Measurements from ENCODE around the gene RIMBP2.

The RIMBP2 gene

DNA sequence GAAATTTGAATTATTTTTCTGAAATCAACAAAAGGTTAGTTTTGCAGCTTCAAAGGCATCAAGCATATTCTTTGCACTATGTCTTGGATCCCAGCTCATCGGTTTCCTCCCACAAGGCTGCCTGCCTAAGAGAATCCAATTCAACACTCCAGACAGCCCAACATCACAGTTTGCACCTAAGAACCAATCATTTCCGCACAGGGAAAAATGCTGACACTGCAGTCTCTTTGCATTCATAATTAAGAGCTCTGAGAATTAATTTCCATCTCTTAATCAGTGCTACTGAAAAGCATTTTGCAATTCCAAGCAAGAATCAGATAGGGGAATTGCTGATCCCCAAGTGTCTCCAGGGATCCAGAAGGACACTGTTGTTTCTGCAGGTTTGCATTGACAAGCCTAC lies 202.5 kb downstream of the RIMBP2 start:
- no peak for DNase-seq (ENCODE audit: low read depth in 2 of 2, low spot score in 1 of 2)

DNA sequence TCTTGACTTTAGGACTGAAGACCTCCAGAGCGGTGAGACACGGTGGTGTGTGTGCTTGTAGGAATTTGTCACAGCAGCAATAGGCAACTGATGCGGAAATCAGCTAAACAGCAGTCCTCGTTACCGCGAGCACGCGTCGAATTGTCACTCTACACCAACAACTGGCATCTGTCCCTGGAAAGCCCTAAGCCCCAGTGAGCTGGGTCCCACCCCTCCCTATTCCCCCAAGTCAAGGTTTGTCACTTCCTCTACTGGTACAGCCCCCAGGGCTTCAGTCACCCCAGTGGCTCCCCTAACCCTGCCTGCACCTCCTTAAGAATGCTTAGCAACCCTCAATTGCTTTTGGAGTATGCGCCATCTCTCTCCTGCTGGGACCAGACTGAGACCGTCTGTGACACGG lies 204.8 kb downstream of the RIMBP2 start:
- no peak for DNase-seq (ENCODE audit: low read depth in 2 of 2, low spot score in 1 of 2)

DNA sequence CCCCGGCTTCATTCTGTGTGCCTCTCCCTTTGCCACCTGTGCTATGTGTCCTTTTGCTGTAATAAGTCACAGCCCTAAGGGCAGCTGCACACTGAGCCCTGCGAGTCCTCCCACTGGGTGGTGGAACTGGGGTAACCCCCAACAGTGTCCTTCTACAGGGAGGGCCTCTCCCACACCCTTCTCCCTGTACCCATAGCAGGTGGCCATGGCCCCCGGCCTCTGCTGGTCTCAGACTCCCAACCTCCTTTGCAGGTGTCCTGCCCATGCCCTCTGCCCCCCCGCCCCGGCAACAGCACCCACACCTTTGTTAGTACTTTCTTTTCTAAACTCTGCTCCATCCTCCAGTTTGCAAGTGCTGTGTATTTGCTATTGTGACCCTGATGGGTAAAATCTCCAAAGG lies 206.6 kb downstream of the RIMBP2 start:
- no peak for DNase-seq (ENCODE audit: low read depth in 2 of 2, low spot score in 1 of 2)

- no peak for DNase-seq (ENCODE audit: low read depth in 2 of 2, low spot score in 1 of 2)
Measured at GRCh38 chr12:130508847-130509246, 207.3 kb downstream of the RIMBP2 start.

- DNase-seq (ENCODE audit: low read depth in 2 of 2, low spot score in 1 of 2) = no peak
Measured at GRCh38 chr12:130508318-130508717, 207.8 kb downstream of the RIMBP2 start.

DNA sequence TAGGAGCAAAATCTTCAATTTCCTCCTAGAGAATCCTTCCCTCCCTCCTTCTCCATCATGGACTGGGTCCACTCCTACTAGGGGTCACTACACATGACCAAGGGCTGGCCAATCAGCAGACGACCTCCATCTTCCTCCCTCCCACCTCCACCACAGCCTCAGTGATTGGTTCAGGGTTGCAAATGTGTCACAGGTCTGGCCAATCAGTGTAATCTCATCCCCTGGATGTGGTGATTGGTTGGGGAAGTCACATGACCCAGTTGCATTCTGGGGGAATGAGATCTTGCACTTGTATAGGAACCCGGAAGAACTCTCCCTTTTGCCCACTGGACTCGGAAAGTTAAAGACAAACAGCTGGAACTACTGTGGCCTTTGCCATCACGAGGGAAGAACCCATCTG lies 209.3 kb downstream of the RIMBP2 start:
- DNase-seq (ENCODE audit: low read depth in 2 of 2, low spot score in 1 of 2) = no peak

DNA sequence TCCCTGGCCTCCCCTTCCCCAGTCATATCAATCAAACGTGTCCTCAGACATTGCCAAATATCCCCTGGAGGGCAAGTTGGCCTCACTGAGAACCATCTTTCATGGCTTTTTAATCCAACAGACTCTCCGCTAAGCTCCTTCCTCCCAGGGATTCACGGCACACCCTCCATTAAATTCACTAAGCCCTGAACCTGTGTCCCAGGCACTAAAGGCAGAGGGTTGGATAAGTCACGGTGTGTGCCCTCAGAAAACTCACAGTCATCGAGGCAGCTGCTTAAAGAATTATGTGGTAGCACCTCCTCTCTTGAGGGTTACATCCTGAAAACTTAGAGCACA lies 211.3 kb downstream of the RIMBP2 start:
- DNase-seq (ENCODE audit: low read depth in 2 of 2, low spot score in 1 of 2) = no peak

- no peak for DNase-seq (ENCODE audit: low read depth in 2 of 2, low spot score in 1 of 2)
Measured at GRCh38 chr12:130504110-130504839, 211.8 kb downstream of the RIMBP2 start.

DNA sequence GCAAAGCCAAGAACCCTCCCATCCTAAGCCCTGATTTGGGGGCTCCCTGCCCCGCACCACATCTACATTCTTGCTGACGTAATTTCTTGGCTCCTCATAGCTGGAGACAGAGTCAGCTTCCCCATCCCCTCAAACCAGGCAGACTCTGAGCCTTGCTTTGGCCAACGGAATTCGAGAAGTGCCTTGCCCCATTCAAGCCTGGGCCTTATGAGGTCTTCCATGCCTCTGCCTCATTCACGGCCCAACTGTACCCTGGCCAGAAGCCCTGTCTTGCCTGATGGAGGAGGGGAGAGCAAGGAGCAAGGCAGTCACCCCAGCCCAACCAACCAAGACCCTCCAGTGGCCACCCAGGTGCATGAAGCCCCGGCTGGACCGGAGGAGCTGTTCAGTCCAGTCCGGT lies 214.3 kb downstream of the RIMBP2 start:
- no peak for DNase-seq (ENCODE audit: low read depth in 2 of 2, low spot score in 1 of 2)

DNA sequence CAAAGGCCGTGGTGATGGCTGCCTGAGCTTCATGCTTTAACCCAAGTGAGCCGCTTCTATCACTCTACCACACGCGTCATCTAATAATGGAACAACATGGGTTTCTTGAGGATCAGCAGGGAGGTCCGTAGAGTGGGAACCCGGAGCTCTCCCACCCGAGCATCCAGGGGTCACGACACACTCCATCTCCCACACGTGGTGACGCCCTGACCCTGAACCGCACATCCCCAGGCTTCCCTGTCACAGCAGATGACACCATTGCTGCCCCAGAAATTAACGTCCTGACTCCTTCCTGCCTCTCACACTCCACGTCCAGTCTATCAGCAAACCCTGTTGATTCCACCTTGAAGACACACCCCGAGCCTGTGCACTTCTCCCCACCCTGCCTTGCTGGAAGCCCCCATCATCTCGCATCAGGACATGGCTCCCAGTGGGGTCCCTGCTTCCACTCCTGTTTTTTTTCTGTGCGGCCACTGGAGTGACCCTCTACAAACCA lies 215.2 kb downstream of the RIMBP2 start:
- DNase-seq (ENCODE audit: low read depth in 2 of 2, low spot score in 1 of 2) = no peak

- no peak for DNase-seq (ENCODE audit: low read depth in 2 of 2, low spot score in 1 of 2)
Measured at GRCh38 chr12:130499474-130499873, 216.6 kb downstream of the RIMBP2 start.

GRCh38 chr12:130498589-130499385 lies 217.3 kb downstream of the RIMBP2 start:
- DNase-seq (ENCODE audit: low read depth in 2 of 2, low spot score in 1 of 2) = no peak

DNA sequence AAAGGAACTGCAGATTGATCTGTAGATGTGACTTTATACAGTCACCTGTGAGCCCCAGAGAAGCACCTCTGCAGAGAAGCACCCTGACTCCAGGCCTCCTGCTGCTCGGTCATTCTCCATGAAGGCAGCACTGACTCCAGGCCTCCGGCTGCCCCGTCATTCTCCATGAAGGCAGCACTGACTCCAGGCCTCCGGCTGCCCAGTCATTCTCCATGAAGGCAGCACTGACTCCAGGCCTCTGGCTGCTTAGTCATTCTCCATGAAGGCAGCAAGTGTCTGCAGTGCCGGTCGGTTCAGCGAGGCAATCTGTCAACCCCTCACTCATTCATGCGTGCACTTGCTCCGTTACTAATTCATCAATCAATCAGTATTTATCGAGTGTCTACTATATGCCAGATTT lies 218.1 kb downstream of the RIMBP2 start:
- no peak for DNase-seq (ENCODE audit: low read depth in 2 of 2, low spot score in 1 of 2)

- no peak for DNase-seq (ENCODE audit: low read depth in 2 of 2, low spot score in 1 of 2)
Measured at GRCh38 chr12:130497321-130497720, 218.8 kb downstream of the RIMBP2 start.

DNA sequence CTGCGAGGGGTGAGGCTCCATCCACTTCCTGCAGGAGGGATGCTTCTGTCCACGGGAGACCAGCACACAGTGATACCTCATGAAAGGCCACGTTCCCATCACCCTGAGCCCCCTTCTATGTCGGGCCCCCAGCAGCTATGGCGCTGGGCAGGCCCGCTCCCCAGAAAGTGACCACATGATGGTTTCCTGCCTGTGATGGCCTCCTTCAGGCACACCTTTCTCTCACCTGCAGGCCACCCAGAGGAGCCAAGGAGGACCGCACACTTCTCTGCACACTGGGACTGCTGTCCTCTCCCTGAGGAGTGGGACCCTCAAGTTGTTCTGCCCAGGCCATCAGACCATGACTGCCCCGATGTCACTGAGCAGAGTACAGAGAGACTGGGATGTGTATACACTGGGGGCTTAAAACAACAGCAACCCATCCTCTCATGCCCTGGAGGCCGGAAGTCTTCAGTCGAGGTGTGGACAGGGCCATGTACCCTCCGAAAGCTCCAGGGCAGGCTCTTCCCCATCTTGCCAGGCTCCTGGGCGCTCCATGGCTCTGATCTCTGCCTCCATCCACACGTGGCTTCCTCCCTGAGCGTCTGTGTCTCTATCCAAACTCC lies 219.5 kb downstream of the RIMBP2 start:
- no peak for DNase-seq (ENCODE audit: low read depth in 2 of 2, low spot score in 1 of 2)

DNA sequence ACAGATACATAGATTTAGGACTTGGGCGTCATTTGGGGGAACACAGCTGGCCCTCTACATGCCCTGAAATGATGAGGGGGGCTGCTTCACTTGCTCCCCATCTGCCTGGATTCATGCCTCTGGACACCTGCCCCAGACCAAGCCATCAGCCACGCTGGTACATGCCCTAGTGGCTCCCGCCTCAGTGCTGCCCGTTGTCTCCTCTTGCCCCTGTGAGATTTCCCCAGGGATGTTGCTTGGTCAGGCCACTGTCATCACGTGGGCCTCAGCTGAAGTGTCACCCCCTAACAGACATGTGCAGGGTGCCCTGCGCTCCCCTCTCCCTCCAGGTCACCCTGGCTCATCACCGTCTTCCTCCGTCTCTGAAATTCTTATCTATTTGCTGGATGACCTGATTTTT lies 220.9 kb downstream of the RIMBP2 start:
- no peak for DNase-seq (ENCODE audit: low read depth in 2 of 2, low spot score in 1 of 2)

- DNase-seq (ENCODE audit: low read depth in 2 of 2, low spot score in 1 of 2) = no peak
Measured at GRCh38 chr12:130494736-130495135, 221.4 kb downstream of the RIMBP2 start.

GRCh38 chr12:130493951-130494350 lies 222.1 kb downstream of the RIMBP2 start:
- no peak for DNase-seq (ENCODE audit: low read depth in 2 of 2, low spot score in 1 of 2)

- DNase-seq (ENCODE audit: low read depth in 2 of 2, low spot score in 1 of 2) = no peak
Measured at GRCh38 chr12:130491421-130492357, 224.4 kb downstream of the RIMBP2 start.

DNA sequence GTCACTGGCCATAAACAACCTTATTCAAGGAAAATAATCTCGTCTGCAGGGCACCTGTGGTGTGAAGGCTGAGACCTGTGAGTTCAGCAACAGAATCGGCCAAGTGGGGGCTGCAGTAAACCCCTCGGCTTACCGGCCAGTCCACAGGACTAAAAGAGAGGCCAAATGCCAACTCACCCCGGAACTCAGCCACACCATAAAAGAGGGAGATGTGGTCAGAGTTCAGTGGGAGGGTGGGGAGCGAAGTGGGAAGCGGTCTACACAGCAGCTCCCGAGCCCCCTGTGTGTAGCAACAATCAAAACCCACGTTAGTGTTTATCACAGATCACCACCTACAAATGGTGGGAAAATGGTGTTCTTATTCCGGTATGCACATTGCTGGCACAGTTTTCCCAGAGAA lies 225.4 kb downstream of the RIMBP2 start:
- DNase-seq (ENCODE audit: low read depth in 2 of 2, low spot score in 1 of 2) = no peak

DNA sequence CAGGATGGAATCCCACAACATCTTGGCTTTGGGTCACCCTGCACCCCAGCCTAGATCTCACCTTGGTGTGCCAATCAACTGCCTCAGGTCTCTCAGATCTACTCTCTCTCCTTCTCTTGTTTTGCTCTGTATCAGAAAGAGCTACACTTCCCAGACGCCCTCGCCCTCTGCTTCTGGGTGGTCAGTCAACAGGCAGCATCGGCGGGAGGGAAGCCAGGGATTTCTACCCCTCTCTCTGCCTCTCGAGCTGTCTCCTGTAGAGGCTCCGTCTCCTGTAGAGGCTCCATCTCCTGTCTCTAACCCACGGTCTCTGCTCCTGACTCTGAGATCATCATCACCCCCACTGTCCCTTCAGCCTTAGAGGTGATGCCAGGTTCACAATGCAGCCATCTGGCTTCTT lies 226.8 kb downstream of the RIMBP2 start:
- no peak for DNase-seq (ENCODE audit: low read depth in 2 of 2, low spot score in 1 of 2)

All from stimulated activated CD8-positive, alpha-beta memory T cell treated with anti-CD3 and anti-CD28 coated beads, Interleukin-4, amount 100 ng/mL, for 1 hour (primary cell).